HEK293 (cell line): ENCODE results near the gene DYDC2.

ENCODE experiments used
- CTCF ChIA-PET: fragments of 350-600 bp; formaldehyde crosslinking; extraction: SDS; loops from one replicate; lab custom pipeline; 2021; ENCODE audit warnings: antibody characterized with exemption; lab: Yijun Ruan, JAX
- POLR2A ChIA-PET: fragments of 300-600 bp; formaldehyde crosslinking; extraction: SDS; loops from one replicate; lab custom pipeline; 2020; ENCODE audit warnings: antibody characterized with exemption, inconsistent platforms; lab: Yijun Ruan, JAX
- H3K27ac ChIP-seq: fragments of 200-500 bp; sonication (Bioruptor generic); 2 replicates; pipeline ENCODE4 v1.5.1; 2014; ENCODE audit warnings: low read depth, low read length, control low read depth, inconsistent platforms; ENCODE audit errors: extremely low read depth
- H3K36me3 ChIP-seq, 2 experiments: fragments of 200-500 bp in 1 of 2; sonication (Bioruptor generic) in 1 of 2; 1 replicate in 1 of 2; 2 replicates in 1 of 2; pipeline ENCODE4 v1.5.1; 2014 to 2017; ENCODE audit warnings: inconsistent platforms in 2 of 2, low read length in 2 of 2; ENCODE audit not compliant: control insufficient read depth in 2 of 2, insufficient read depth in 1 of 2
- H3K4me1 ChIP-seq: fragments of 200-500 bp; sonication (Bioruptor generic); 2 replicates; pipeline ENCODE4 v1.5.1; 2014; ENCODE audit warnings: mild to moderate bottlenecking, low read length, inconsistent platforms; ENCODE audit not compliant: control insufficient read depth, insufficient read depth
- H3K4me3 ChIP-seq: 2 replicates; pipeline ENCODE4 v1.5.1; 2011; ENCODE audit warnings: low read depth, mild to moderate bottlenecking, control low read depth, low read length, moderate library complexity
- H3K9me3 ChIP-seq: fragments of 200-500 bp; sonication (Bioruptor generic); 2 replicates; pipeline ENCODE4 v1.5.1; 2014; ENCODE audit warnings: low read depth, low read length, inconsistent platforms; ENCODE audit not compliant: control insufficient read depth, insufficient read depth
- BCL11A ChIP-seq: fragments of 450-650 bp; formaldehyde crosslinking; IDR thresholded peaks from 2 replicates; pipeline ENCODE4 v1.5.1; 2016; ENCODE audit warnings: low read depth, missing biosample characterization, missing genetic modification characterization
- INSM2 ChIP-seq: fragments of 450-650 bp; formaldehyde crosslinking; IDR thresholded peaks from 2 replicates; pipeline ENCODE4 v1.5.1; 2016; ENCODE audit warnings: missing biosample characterization, missing genetic modification characterization
- ZNF140 ChIP-seq: fragments of 450-650 bp; formaldehyde crosslinking; IDR thresholded peaks from 2 replicates; pipeline ENCODE4 v1.5.1; 2016; ENCODE audit warnings: missing biosample characterization, missing genetic modification characterization
- ZNF16 ChIP-seq: fragments of 450-650 bp; formaldehyde crosslinking; IDR thresholded peaks from 2 replicates; pipeline ENCODE4 v1.5.1; 2016; ENCODE audit warnings: low read depth, missing biosample characterization, missing genetic modification characterization
- ZNF341 ChIP-seq: fragments of 450-650 bp; formaldehyde crosslinking; IDR thresholded peaks from 2 replicates; pipeline ENCODE4; 2016; ENCODE audit warnings: low read depth, missing biosample characterization, missing genetic modification characterization
- ZNF449 ChIP-seq: fragments of 450-650 bp; formaldehyde crosslinking; IDR thresholded peaks from 2 replicates; pipeline ENCODE4 v1.5.1; 2017; ENCODE audit warnings: missing biosample characterization, mild to moderate bottlenecking, missing genetic modification characterization, moderate library complexity
- ZNF571 ChIP-seq: fragments of 450-650 bp; formaldehyde crosslinking; IDR thresholded peaks from 2 replicates; pipeline ENCODE4 v1.5.0; 2017; ENCODE audit warnings: missing biosample characterization, missing genetic modification characterization
- ZSCAN30 ChIP-seq: fragments of 450-650 bp; IDR thresholded peaks from 2 replicates; pipeline ENCODE4 v1.5.1; 2018; ENCODE audit warnings: missing biosample characterization, mild to moderate bottlenecking, missing genetic modification characterization, moderate library complexity
- TF ChIP-seq, protein P1 (sequence below): fragments of 450-650 bp; formaldehyde crosslinking; IDR thresholded peaks from 2 replicates; pipeline ENCODE4 v1.5.1; 2017; ENCODE audit warnings: missing biosample characterization, missing genetic modification characterization
- TF ChIP-seq, protein P2 (sequence below): fragments of 450-650 bp; formaldehyde crosslinking; IDR thresholded peaks from 2 replicates; pipeline ENCODE4 v1.5.1; 2016; ENCODE audit warnings: missing biosample characterization, missing genetic modification characterization, low read depth
- TF ChIP-seq, protein P3 (sequence below): fragments of 450-650 bp; formaldehyde crosslinking; IDR thresholded peaks from 2 replicates; pipeline ENCODE4 v1.5.1; 2017; ENCODE audit warnings: missing biosample characterization, missing genetic modification characterization

The DYDC2 gene

DNA sequence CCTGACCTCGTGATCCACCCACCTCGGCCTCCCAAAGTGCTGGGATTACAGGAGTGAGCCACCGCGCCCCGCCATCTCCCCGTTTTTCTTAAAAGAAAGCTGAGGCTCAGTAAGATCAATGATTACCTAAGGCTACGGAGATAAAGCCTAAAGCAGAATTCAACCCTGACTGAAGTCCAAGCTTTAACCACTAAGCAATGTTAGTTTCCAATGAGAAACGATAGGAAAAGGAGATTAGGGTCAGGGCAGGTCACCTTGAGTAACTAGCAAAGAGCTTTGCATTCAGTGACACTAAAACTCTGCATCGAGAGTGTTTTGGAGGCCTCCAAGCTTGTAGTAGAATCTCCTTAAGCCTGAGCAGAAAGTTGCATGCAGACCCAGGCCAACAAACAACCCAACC, 34.2 kb downstream of the DYDC2 start:
- H3K36me3 ChIP-seq, result no peaks in the 10 kb centered on the region
- no peaks in the 10 kb centered on the region for H3K4me1 ChIP-seq
- no peak overlapping the region for H3K4me3 ChIP-seq
- no peaks in the 10 kb centered on the region for H3K9me3 ChIP-seq
- POLR2A ChIA-PET, result interaction anchor here (0.7 kb wide), 1 partner anchor 237 kb away, joined by 4 read pairs; no protein-coding TSS in a partner anchor
- CTCF ChIA-PET, result interaction anchor here (0.6 to 1.0 kb wide), 2 partner anchors 9 to 13 kb away, joined by 3 to 5 read pairs; no protein-coding TSS in a partner anchor
- H3K27ac ChIP-seq, result no peak overlapping the region
- TF ChIP-seq ZNF449 (tag by site-specific recombination) (no peak), ZNF16 (tag by site-specific recombination) (no peak), ZNF140 (tag by site-specific recombination) (no peak)
- TF ChIP-seq, protein P1, sequence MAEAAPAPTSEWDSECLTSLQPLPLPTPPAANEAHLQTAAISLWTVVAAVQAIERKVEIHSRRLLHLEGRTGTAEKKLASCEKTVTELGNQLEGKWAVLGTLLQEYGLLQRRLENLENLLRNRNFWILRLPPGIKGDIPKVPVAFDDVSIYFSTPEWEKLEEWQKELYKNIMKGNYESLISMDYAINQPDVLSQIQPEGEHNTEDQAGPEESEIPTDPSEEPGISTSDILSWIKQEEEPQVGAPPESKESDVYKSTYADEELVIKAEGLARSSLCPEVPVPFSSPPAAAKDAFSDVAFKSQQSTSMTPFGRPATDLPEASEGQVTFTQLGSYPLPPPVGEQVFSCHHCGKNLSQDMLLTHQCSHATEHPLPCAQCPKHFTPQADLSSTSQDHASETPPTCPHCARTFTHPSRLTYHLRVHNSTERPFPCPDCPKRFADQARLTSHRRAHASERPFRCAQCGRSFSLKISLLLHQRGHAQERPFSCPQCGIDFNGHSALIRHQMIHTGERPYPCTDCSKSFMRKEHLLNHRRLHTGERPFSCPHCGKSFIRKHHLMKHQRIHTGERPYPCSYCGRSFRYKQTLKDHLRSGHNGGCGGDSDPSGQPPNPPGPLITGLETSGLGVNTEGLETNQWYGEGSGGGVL (tag by site-specific recombination), result no peak

GRCh38 chr10:80392250-80392649, 35.7 kb downstream of the DYDC2 start:
- CTCF ChIA-PET, result interaction anchor here (0.7 to 1.1 kb wide), 4 partner anchors 9 to 272 kb away, joined by 3 to 6 read pairs (median 4); no protein-coding TSS in a partner anchor
- no peak overlapping the region for H3K4me3 ChIP-seq
- POLR2A ChIA-PET, result no interaction called here

DNA sequence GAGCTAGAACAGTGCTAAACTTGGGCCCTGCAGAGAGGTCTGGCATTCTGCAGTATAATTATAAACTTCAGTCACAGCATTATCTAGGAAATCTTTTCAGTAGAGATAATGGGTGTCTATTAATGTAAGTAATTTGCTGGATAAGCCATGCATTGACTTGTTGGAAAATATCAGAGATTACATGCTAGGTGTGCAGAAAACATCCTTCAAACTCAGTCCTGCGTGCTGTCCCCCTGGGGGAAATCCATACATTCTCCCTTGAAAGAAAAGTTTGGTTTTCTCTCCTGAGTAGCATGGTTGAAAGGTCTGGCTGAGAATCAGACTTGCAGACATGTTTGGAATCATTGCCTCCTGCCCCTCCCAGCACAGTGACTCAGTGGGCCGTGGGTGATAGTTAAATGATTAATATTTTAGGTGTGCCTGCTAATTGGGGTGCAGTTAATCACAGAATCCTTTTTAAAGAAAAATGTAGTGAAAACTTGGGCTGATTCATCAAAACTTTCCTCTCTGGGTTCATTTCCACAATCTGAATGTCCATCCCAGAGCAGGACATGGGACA, 37.9 kb downstream of the DYDC2 start:
- ChIA-PET CTCF (no interaction called here), POLR2A (no interaction called here)
- no peak overlapping the region for H3K27ac ChIP-seq
- H3K9me3 ChIP-seq, result no peaks in the 10 kb centered on the region
- no peaks in the 10 kb centered on the region for H3K36me3 ChIP-seq
- H3K4me3 ChIP-seq, result no peak overlapping the region
- no peak for TF ChIP-seq ZNF341 (tag by site-specific recombination)
- TF ChIP-seq, protein P2, sequence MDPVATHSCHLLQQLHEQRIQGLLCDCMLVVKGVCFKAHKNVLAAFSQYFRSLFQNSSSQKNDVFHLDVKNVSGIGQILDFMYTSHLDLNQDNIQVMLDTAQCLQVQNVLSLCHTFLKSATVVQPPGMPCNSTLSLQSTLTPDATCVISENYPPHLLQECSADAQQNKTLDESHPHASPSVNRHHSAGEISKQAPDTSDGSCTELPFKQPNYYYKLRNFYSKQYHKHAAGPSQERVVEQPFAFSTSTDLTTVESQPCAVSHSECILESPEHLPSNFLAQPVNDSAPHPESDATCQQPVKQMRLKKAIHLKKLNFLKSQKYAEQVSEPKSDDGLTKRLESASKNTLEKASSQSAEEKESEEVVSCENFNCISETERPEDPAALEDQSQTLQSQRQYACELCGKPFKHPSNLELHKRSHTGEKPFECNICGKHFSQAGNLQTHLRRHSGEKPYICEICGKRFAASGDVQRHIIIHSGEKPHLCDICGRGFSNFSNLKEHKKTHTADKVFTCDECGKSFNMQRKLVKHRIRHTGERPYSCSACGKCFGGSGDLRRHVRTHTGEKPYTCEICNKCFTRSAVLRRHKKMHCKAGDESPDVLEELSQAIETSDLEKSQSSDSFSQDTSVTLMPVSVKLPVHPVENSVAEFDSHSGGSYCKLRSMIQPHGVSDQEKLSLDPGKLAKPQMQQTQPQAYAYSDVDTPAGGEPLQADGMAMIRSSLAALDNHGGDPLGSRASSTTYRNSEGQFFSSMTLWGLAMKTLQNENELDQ (tag by site-specific recombination), result no peak
- no peaks in the 10 kb centered on the region for H3K4me1 ChIP-seq

More at GRCh38 chr10:80392250-80392649, 35.7 kb downstream of the DYDC2 start:
- no peak overlapping the region for H3K27ac ChIP-seq
- H3K9me3 ChIP-seq, result no peaks in the 10 kb centered on the region
- TF ChIP-seq INSM2 (tag by site-specific recombination), result no peak
- no peak for TF ChIP-seq ZNF571 (tag by site-specific recombination)
- TF ChIP-seq BCL11A (tag by site-specific recombination), result no peak
- no peak for TF ChIP-seq ZSCAN30 (tag by site-specific recombination)
- TF ChIP-seq, protein P3, sequence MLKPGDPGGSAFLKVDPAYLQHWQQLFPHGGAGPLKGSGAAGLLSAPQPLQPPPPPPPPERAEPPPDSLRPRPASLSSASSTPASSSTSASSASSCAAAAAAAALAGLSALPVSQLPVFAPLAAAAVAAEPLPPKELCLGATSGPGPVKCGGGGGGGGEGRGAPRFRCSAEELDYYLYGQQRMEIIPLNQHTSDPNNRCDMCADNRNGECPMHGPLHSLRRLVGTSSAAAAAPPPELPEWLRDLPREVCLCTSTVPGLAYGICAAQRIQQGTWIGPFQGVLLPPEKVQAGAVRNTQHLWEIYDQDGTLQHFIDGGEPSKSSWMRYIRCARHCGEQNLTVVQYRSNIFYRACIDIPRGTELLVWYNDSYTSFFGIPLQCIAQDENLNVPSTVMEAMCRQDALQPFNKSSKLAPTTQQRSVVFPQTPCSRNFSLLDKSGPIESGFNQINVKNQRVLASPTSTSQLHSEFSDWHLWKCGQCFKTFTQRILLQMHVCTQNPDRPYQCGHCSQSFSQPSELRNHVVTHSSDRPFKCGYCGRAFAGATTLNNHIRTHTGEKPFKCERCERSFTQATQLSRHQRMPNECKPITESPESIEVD (tag by site-specific recombination), result no peak
- no peaks in the 10 kb centered on the region for H3K36me3 ChIP-seq
- H3K4me1 ChIP-seq, result no peaks in the 10 kb centered on the region
